A549 treated with Hydrocortisone at 1 μM for 4 hours (cell line): Measurements from ENCODE around the gene OR2G6. TPM values are rescaled to one million over a fixed set of nuclear protein-coding genes. Genes with fewer than 3 reads are reported as not detected.

ENCODE experiments used
- total RNA-seq: library from RNA; stranded (reverse); fragments of 200-300 nt; extraction: Qiagen RNA extraction; gene quantifications from 5 replicates; pipeline ENCODE4 v1.2.3, GENCODE V29; 2022

Gene OR2G6
- total RNA-seq, result not detected in 5 replicates

DNA sequence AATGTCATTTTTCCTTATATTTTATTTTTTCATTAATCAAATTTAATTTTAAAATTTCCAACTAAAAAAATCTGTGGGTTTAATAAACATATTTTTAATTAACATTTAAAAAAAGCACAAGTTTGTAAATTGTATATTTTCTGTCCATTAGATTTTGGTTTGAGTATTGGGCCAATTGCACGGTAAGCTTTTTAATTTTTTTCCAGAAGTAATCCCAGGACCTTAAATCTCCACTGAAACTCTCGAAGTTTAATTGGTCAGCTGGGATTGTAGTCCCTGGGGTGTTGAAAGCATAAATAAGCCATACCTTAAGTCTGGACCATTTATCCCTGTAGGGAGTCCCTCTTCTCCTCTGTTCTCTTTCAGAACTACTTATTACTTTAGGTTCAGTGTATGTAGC lies at the start of gene OR2G6:
Gene OR2G6, plus strand, starts transcription at position 301 of the 400 bp plus-strand sequence. CDS start 13,574 bp downstream, outside the sequence.

DNA sequence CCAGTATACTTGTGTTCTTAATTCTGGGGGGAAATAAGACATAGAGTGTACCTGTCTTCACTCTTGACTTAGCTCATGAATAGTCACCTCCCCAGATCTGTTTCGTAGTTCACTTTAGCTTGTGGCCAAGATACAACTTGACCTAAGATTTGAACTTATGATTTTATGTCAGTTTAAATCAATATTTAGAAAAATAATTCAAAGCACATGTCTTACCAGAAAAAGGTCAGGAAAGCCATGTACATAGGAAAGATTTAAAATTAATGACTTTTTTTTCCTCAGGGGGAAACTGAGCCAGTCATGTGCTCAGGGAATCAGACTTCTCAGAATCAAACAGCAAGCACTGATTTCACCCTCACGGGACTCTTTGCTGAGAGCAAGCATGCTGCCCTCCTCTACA lies 34.8 kb upstream of the OR2G6 start, which contains the start of gene OR2T3:
Gene OR2T3, plus strand, starts transcription at position 301 of the 400 bp plus-strand sequence. Its CDS starts 0 bp downstream, at position 301.

DNA sequence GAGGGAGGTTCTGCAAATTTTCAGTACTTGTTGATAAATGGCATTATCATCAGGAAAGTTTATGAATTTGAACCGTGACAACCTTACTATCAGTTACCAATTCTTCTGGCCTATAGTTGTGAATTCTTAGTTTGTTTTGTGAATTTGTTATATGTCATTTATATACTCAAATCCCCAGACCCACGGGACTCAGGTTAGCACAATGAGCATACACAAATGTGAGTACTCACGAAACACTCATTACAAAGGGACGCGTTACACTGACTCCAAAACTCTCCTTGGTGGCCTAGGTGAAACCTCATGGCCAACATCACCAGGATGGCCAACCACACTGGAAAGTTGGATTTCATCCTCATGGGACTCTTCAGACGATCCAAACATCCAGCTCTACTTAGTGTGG lies 19.6 kb upstream of the OR2G6 start, which contains the start of gene OR2T5:
Gene OR2T5, plus strand, starts transcription at position 301 of the 400 bp plus-strand sequence. Its CDS starts 0 bp downstream, at position 301.

DNA sequence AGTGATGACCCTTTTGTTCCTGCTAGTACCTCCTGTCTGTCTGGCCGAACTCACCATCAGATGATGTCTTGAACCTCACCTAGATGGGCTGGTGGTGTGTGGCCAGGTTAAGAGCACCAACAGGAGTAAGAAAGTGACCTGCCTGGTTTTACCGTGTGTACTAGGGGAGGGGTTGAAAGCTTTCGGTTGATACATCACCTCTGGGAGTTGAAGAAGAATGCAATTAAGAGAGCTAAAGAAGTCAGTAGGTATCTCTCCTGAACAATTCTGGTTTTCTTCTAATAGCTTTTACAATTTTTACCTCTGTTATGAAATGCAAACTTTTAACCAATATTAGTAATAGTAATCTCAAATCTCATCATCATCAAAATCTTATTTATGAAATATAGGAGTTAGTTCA lies 54.8 kb downstream of the OR2G6 start, which contains the start of gene OR2T29:
Gene OR2T29, minus strand, starts transcription at position 101 of the 400 bp plus-strand sequence. CDS start 3,281 bp downstream, outside the sequence.

DNA sequence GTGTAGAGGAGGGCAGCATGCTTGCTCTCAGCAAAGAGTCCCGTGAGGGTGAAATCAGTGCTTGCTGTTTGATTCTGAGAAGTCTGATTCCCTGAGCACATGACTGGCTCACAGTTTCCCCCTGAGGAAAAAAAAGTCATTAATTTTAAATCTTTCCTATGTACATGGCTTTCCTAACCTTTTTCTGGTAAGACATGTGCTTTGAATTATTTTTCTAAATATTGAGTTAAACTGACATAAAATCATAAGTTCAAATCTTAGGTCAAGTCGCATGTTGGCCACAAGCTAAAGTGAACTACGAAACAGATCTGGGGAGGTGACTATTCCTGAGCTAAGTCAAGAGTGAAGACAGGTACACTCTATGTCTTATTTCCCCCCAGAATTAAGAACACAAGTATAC lies 66.8 kb downstream of the OR2G6 start, which contains the start of gene OR2T34:
Gene OR2T34, minus strand, starts transcription at position 101 of the 400 bp plus-strand sequence. Its CDS starts 0 bp downstream, at position 101.

Other genes starting within 250 kb of the OR2G6 start
- gene OR2T33, start 230.1 kb upstream of the OR2G6 start, total RNA-seq, result not detected in 5 replicates
- gene OR2T12, start 204.6 kb upstream of the OR2G6 start, total RNA-seq, result not detected in 5 replicates
- gene OR2M7, start 183.5 kb upstream of the OR2G6 start, total RNA-seq, result not detected in 5 replicates
- not detected in 5 replicates for gene OR14C36, start 159.3 kb upstream of the OR2G6 start, total RNA-seq
- gene OR2T4, start 146.4 kb upstream of the OR2G6 start, total RNA-seq, result not detected in 5 replicates
- gene OR2T6, start 132.3 kb upstream of the OR2G6 start, total RNA-seq, result not detected in 5 replicates
- not detected in 5 replicates for gene OR2T1, start 105.0 kb upstream of the OR2G6 start, total RNA-seq
- gene OR2T2, start 62.4 kb upstream of the OR2G6 start, total RNA-seq, result not detected in 5 replicates
- not detected in 5 replicates for gene OR2T3, start 34.7 kb upstream of the OR2G6 start, total RNA-seq
- gene OR2T5, start 19.5 kb upstream of the OR2G6 start, total RNA-seq, result not detected in 5 replicates
- gene OR2T29, start 54.7 kb downstream of the OR2G6 start, total RNA-seq, result not detected in 5 replicates
- gene OR2T34, start 66.7 kb downstream of the OR2G6 start, total RNA-seq, result not detected in 5 replicates
- gene OR2T10, start 89.6 kb downstream of the OR2G6 start, total RNA-seq, result not detected in 5 replicates
- gene OR2T11, start 127.0 kb downstream of the OR2G6 start, total RNA-seq, result not detected in 5 replicates
- not detected in 5 replicates for gene OR2T35, start 137.2 kb downstream of the OR2G6 start, total RNA-seq
- gene OR2T27, start 147.5 kb downstream of the OR2G6 start, total RNA-seq, result not detected in 5 replicates
- gene OR14I1, start 194.7 kb downstream of the OR2G6 start, total RNA-seq, result not detected in 5 replicates
- gene LYPD8, start 247.7 kb downstream of the OR2G6 start, total RNA-seq, result 0.10 to 0.20 TPM (median 0.16 TPM) in 4 of 5 replicates, not detected in the other